Left renal cortex interstitium (tissue), 4 donors: Measurements from ENCODE around the gene HMGB2. TPM values are rescaled to one million over a fixed set of nuclear protein-coding genes. Genes with fewer than 3 reads are reported as not detected.

Experiments used
- DNase-seq, 4 donors: peaks; one replicate each; pipeline ENCODE4 v3.0.0-alpha.2; 2013; ENCODE audit warnings: low read depth in 4 of 4, low spot score in 2 of 4, missing footprints in 1 of 4
- polyA plus RNA-seq, 4 donors: library from polyadenylated mRNA; unstranded; fragments of 120-200 nt; gene quantifications; one replicate each; pipeline ENCODE4 v1.2.1, GENCODE V29; 2013; ENCODE audit not compliant: insufficient read length in 4 of 4

The HMGB2 gene
- 100 to 1,000 TPM; 347 to 417 (median 355) TPM for polyA plus RNA-seq

DNA sequence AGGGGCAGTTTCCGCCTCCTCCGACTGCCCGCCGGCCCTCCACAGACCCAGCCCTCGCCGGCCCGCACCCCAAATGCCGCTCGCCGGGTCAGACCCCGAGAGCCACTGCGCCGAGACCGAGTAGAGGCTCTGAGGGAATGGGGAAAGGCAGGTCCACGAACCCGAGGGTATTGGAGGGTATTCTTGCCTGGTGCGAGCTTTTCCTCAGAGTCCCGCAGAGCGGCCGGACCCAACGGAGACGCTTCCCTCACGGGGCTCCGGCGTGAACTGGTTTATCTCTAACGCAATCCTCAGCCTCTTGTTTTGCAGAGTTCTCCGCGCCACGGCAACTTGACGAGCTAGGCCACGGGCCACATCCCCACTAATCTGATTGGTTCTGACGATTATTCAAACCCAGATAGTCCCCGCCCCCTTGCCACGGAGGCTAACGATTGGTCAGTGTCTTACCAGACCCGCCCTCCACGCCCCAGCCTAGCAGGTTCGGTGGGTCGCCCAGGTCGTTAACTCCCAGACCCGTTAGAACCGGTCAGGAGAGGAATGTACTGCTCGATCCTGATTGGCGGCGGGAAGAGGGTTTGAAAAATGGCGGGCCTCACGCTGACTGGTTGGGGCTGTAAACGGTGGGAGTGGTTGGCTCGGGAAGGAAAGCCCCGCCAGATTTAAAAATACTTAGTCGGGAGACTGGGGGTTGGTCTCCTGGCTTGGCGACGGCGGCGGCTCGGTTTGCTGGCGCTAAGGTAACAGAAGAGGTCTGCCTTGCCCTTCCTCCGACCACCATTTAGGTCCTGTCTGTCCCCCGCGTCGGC, at the start of gene HMGB2:
Gene HMGB2, minus strand, starts transcription at position 274 of the 806 bp plus-strand sequence. CDS start 709 bp downstream, outside the sequence.
- peak; percentile 99 to 100 (median 99) for DNase-seq

DNA sequence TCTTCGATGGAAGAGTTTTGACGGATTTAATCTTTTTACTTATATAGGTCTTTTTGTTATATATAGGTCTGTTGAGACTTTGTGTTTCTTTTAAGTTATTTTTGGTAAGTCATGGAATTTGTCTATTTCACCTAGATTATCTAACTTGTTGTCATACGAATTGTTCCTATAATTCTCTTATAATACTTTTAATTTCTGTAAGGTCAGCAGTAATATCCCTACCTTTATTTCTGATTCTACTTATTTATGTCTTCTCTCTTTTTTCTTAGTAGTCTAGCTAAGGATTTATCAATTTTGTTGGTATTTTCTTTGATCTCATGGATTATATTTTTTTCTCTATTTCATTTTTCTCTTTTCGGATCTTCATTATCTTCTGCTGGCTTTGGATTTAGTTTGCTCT, 48.2 kb upstream of the HMGB2 start:
- DNase-seq = no peak

DNA sequence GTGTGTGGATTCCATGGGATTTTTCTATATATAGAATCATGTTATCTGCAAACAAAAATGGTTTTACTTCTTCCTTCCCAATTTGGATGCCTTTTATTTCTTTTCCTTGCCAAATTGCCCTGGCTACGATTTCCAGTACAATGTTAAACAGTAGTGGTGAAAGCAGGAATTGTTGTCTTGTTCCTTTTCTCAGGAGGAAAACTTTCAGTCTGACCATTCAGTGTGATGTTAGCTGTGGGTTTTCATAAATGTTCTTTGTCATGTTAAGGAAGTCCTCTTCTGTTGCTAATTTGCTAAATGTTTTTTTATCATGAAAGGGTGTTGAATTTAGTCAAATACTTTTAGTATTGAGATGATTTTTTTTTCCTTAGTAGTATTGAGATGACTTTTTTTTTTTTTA, 47.5 kb upstream of the HMGB2 start:
- no peak for DNase-seq

DNA sequence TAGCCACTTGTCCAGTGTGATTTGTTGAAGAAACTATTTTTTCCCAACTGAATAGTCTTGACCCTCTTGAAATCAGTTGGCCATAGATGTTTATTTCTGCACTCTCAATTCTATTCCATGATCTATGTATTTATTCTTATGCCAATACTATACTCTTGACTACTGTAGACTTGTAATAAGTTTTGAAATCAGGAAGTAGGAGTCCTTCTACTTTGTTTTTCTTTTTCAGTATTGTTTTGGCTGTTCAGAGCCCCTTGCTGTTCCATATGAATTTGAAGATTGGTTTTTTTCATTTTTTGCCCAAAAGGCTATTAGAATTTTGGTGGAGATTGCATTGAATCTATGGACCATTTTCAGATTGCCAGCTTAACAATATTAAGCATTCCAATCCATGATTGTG, 46.8 kb upstream of the HMGB2 start:
- DNase-seq = no peak

DNA sequence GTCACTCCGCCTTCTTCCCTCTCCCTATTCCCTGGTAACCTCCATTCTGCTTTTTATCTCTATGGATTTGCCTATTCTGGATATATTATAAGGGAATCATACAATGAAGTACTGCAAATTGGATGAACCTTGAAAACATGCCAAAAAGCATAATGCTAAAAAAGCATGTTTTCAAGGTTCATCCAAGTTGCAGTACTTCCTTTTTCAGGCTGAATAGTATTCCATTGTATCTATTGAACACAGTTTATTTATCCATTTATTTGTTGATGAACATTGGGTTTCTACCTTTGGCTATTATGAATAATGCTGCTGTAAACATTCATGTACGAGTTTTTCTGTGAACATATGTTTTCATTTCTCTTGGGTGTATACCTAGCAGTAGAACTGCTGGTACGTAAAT, 45.8 kb upstream of the HMGB2 start:
- no peak for DNase-seq

DNA sequence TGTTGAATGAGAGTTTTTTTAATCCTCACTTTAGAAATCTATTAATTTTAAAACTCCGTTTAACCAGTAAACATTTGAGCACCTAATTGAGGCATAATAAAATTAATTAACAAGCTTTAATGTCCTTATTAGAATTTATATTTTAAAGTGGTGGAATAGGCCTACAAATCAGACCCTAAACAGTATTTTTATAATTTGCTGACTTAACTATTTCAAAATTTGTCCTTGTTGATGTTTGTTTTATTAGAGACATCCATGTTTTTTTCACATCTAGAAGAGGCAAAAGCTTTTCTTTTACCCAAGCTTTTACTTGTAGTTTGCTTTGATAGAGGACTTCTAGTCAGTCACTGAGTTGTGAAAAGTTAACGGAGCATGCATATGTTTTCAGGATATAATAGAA, 40.4 kb upstream of the HMGB2 start:
- DNase-seq = no peak

DNA sequence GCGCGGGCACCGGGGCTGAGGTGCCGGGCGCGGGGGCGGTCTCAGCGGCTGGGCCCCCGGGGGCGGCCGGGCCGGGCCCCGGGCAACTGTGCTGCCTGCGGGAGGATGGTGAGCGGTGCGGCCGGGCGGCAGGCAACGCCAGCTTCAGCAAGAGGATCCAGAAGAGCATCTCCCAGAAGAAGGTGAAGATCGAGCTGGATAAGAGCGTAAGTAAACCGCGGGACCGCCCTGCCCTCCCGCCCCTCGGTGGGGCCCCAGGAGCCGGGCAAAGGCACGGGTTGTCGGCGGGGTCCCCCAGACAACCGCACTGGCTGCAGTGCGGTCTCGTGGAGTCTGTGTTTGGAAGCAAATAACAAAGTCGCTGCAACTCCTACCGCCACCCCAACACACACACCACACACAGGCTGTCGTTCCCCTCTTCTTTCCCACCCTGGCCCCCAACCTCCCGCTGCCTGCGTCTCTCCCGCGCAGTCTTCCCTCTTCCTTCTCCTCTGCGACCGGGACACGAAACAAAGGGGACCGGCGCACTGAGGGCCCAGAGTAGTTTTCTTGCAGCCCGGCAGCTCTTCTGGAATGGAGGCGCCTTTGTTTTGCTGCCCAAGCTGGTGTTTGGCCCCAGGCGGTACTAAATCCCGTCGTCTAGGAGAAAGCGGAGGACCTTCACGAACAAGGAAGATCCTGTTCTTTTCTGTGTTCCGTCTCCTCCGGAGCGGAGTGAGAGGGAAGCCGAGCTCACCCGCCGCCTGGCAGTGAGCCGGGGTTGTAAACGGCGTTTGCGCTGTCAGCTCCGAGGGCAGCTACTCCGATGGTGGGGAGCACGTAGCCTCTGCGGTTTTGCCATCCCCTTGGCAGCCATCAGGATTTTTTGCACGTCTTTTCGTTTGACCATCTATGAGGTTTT, 37.4 kb upstream of the HMGB2 start:
- DNase-seq = peak; percentile 50 to 71 (median 64)

DNA sequence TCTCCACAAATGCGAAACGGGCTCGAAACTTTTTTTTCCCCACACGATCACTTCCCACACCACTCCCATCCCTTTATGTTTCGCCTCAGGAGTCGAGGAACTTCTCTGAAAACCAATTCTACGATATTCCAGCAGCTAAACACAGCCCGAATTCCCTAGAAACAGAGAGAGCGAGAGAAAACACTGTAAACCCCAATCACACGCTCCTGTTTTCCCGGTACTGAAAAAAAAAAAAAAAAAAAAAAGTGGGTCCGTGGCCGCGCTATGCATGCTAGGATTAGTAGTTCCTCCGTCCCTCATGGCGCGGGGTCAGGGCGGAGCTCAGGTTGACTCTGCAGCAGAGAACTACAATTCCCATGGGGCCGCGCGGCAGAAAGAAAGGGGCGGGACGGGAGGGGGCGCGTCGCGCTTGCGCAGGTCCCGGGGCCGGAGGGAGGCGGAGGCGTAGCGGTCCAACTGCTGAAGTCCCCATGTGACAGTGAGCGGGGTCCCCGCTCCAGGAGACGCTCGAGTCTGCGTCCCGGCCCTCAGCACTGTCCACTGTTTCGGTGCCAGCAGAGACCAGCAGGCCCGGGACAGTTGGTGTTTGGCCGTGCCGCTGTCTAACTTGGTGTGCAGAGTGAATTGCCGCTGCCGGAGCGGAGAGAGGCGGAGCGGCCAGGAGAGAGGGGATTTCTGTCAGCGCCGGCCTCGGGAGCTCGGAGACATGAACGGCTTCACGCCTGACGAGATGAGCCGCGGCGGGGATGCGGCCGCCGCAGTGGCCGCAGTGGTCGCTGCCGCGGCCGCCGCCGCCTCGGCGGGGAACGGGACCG, 36.5 kb upstream of the HMGB2 start, which contains the start of gene SAP30:
Gene SAP30, plus strand, starts transcription at position 478 of the 815 bp plus-strand sequence. Its CDS starts 229 bp downstream, at position 707.
- DNase-seq = peak; percentile 90 to 98 (median 98)

DNA sequence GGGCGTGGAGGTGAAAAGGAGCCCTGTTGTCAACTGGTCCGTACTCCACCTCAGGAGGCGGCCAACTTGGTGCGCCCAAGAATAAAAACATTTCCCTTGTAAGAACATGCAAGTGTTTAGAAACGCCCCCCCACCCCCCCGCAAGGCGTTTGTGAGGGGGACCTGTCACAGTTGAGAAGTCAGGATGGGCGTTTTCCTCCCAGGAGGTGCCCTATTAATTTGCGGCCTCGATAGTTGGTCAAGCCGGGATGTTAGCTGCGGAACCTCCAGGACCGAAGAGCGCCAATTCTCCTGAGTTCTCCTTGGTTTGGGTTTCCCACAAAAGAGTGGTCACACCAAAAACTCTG, 35.9 kb upstream of the HMGB2 start:
- no peak for DNase-seq

DNA sequence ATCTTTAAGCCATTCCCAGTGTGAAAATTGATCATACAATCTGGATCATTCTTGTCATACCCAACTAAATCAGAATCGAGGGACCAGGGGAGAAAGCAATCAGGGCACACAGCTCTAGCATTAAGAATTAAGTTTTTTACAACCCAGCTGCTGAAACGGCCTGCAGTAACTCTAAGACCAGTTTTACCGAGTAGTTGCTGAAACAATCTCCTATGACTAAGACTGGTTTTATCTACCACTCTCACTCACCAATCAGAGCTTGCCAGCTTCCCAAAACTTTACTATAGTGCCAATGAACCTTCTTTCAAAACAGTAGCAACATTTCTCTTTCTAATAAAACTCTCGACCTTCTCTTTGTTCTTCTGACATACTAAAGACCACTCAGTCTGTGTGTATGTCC, 33.8 kb upstream of the HMGB2 start:
- DNase-seq = no peak

DNA sequence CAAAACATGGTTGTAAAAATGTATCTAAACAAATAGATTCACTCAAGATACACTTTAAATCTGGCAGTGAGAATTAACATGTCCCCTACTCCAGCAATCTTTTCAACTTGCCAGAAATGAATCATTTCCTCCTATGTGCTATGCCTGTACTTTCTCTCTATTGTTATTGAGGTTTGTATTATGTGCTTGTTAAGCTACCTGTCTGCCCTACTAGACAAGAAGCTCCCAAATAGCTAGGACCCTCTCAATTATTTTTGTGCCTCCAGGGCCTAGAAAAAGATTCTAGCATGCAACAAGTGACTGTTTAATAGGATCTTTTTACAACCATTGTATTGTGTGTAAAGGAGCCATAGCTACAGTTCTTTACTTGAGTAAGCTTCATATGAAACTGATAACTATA, 33.1 kb upstream of the HMGB2 start:
- DNase-seq = no peak

DNA sequence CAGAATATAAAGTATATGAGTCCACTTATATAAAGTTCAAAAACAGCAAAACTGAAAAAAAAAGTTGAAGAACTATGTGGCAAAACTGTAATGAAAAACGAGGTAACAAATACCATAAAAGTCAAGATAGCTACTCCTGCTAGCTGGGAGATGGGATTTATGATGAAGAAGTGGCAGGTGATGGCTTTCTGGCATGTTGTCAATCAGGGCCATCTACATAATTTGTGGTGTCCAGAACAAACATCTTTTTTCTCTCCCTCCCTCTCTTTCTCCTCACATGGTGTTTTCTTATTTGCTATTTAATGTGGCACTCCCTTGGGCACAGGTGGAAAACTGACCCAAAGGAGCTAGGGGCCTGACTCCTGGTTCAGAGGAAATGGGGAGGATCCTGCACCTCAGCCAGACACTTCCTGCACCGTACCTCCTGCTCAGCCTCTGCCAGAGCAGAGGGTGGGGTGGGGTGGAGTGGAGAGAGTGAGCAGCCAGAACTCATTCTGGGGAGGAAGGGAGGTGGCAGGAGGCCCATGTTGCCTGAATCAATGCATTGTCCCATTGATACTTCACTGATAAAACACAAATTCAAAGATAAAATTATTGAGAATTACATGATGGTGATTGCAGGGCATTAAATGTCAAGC, 31.3 kb upstream of the HMGB2 start:
- DNase-seq = no peak

DNA sequence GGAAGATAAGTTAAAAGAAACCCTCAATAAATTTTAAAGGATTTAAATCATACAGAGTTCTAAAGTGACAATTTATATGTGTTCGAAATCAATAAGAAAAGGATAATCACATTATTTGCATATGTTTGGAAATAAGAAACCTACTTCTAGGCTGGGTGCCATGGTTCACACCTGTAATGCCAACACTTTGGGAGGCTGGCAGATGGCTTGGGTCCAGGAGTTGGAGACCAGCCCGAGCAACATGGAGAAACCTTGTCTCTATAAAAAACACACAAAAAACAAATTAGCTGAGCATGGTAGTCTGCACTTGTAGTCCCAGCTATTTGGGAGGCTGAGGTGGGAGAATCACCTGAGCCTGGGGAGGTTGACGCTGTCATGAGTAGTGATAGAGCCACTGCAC, 28.5 kb upstream of the HMGB2 start:
- no peak for DNase-seq

DNA sequence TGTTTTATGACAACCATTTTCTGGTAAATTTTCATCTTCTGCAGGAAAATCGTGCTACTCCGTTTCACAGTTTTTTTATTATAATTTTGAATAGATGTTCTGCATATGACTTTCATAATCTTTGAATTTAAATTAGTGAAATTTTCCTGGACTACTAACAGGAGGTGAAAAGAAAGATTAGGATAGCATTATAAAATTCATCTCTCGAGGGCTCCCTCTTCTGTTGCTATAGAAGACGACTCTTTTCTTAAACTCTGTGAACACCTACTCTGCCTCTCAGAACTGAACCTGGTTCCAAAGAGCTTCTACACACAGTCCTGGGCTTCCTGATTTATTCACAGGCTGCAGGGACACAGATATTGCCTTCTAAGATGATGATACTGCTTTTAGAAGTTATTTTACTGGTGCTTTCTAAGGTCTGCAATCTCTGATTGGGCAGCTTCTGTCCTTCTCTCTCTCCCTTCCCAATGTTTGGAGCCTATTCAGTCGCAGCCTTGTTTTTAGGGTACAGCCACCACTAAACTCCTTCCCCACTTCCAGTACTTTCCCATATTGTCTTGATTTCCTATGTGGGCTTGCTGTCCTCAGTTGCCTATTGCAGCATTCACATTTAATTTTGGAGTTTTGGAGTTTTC, 26.5 kb upstream of the HMGB2 start:
- no peak for DNase-seq

DNA sequence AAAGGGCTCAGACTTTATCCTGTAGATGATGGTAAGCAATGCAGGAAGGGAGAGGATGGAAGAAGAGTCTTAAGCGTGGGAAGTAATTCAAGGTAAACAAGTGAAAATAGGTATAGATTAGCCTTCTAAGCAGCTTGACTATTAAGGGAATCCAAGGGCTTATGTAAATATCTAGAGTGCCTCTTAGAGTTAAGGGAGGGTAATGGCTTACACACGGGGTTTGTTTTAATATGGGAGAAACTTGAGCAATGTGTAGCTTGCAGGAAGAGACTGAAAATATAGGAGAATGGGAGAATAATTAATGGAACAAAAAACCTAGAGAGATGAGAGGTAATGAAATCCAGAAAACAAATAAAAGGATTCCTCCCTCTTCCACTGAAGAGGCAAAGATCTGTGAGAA, 23.8 kb upstream of the HMGB2 start:
- DNase-seq = no peak

DNA sequence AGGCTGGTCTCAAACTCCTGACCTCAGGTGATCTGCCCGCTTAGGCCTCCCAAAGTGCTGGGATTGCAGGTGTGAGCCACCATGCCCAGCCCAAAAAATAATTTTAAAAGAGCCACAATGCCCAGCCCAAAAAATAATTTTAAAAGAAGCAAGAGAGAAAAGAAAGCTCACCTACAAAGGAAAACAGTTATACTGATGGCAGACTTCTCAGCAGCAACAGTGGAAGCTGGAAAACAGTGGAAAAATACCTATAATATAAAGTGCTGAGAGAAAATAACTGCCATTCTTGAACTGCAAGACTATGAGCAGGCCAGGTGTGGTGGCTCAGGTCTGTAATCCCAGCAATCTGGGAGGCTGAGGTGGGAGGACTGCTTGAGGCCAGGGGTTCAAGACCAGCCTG, 13.3 kb upstream of the HMGB2 start:
- DNase-seq = no peak

DNA sequence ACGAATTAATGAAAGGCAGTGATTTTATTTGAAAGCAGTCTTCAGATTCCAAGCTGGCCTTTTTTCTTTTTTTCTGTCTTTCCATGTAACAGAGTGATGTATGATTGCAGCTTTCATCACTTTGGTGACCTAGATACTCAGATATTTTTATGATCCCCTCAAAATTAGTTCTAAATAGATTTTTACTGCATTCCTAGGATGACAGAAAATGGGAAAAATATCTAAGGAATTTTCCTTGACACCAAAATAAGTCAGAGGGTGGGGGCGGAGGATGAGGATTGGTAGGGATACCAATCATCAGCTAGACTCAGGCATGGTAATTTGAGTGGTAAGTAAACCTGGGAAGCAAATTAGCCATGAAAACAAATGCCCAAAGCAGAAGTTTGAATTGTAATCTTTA, 11.9 kb upstream of the HMGB2 start:
- no peak for DNase-seq

DNA sequence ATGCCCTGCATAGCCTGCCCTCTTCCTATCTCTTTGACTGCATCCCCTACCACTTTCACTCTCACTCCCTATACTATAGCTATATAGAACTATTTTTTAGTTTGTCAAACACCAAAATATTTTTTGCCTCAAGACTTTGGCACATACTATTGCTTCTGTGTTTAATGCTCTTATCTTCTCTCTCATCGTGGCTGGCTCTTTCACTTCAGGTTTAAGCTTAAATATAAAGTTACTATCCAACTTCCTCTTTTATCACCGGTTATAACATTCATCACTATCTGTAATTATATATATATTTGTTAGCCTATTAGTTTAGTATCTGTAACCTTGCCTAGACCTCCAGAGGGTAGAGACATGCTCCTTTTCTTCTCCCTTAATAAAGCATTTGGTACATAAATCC, 11.5 kb upstream of the HMGB2 start:
- no peak for DNase-seq

DNA sequence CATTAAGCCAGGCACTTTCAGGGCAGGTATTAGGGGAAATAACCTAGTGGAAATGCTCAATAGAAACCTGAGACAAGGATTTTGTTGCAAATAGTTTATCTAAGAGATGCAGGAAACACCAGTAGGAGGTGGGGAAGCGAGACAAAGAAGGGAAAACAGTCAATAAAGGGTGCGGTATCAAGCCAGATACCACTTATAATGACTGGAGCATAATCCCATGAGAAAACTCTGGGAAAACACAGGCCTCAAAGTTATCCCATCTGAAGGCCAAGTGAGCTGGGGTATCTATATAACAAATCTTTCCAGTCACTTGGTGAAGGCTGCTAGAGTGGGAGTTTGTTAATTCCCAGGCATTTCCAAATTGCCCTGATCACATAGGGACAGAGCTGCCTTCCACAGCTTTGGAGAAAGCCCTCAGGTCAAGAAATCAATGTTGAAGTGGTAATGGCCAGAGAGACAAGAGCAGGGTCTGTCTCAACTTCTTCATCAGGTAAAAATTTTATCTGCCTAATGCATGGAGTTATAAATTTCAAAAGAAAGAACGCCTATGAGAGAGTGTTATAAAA, 9.8 kb upstream of the HMGB2 start:
- DNase-seq = no peak

DNA sequence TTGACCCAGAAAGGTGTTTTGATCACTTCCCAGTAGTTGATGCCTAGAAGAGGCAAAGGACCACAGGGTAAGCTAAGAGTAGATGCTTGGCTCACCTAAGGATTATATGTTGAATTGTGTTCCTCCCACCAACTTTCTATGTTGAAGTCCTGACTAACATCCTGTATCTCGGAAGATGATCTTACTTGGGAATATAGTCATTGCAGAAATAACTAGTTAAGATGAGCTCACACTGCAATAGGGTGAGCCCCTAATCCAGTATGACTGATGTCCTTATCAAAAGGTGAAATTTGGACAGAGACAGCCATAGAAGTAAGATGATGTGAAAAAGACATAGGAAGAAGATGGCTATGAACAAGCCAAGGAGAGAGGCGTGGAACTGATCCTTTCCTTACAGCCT, 3.3 kb upstream of the HMGB2 start:
- no peak for DNase-seq
